Measurements from ENCODE around the gene DENND2C.

GRCh38 chr1:114558544-114558943, 111.3 kb downstream of the DENND2C start:
- TF ChIP-seq CTCF (IDR thresholded peaks at IDR 0.05; ENCODE audit: low read length) = peak; percentile 72
- no peak for TF ChIP-seq EZH2 (IDR thresholded peaks at IDR 0.05; ENCODE audit: borderline replicate concordance, low read length)

Data from OCI-LY1 (cell line).